A204.1 (cell line): ENCODE measurements around the gene WARS2.
A peak's percentile ranks its signal among the peaks of the same experiment; 100 is the strongest.

Experiments used
- FAIRE-seq: peaks from 2 replicates; lab custom pipeline; 2012; peaks lifted over from hg19 to GRCh38; lab: Jason Lieb, UNC

Gene WARS2

DNA sequence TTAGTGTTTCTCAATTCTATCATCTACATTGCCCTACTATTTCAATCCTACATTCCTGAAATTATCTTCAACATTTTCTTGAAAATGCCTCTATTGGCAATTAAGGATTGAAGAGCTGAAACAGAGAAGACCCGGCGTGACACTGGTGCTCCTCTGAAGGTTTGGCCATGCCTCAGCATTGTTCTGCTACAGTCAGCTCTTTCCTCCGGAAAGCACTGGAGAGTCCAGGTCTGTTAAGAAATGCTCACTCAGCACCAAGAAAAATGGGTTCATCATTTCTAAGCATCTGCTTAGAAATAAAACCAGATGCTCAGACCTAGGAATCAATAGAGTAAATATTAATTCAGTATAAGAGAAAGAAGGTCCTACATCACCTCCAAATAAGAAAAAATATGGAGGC is 58.8 kb downstream of the WARS2 start:
- no peak for FAIRE-seq

DNA sequence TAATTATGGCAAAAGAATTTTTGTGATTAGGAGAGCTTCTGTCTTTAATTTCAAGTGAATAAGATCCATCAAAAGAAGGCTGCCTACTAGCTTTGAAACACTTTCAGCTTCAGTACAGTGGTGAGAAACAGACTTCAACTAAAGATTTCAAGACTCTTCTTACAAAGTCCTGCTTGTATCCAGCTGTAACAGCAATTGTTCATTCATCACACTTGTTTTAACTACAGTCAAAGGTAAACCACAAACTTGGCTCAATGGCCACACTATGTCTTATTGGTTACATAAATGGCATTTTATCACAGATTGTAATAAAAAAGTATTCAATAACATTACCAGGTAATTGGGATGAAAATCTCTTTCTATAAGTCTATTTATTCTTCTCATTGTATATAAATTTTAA is 59.2 kb downstream of the WARS2 start:
- no peak for FAIRE-seq

DNA sequence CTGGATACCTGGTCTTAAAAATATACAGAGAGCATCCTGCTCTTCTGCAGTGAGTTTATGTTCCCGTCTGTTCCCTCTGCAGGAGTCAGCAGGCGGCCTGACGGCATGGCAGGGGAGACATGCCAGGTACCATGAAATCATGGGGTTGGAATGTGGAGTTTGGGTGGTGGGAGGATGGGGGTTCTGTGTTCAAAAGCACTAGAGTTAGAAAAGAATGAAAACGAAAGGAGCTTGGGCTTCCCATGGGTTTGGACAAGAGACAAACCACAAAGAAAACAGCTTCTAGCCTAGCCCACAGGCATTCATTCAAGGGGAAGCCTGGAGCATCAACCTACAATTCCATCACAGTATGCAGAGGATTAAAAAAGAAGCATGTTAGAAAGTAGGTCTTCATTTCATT is 59.9 kb downstream of the WARS2 start:
- FAIRE-seq, result no peak

DNA sequence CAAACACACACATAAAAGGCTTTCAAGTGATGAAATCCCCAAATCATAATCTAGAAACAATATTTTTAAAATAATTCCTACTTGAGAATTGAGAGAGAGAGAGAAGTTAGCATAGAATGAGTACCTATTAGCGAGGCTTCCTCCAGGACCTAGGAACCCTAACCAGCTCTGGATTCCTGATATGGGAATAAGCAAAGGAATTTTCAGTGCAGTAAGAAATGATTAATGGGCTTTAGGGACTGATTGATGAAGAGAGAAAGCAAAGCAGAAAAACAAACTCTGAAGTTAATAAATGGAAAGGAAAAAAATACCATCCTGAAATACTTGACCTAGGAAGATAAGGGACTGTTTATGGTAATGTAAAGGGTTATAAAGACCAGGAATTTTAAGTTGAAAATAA is 60.6 kb downstream of the WARS2 start:
- no peak for FAIRE-seq

DNA sequence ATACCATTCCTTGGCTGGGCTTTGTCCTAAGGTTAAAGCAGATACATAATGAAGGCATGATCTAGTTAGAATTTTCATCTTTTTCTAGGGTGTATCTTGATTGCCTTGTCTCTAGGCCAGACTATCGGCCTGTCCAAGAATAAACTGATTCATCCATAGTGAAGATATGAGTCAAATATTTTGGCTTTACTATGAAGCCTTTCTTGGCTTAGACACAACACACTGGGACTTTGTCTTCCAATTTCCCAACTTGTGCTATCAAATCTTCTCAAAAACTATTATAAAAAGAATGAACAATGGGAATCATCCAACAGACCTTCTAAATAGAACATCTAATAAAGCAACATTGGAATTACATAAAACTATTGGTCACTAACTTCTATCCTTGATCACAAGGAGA is 64.8 kb downstream of the WARS2 start:
- FAIRE-seq, result no peak

DNA sequence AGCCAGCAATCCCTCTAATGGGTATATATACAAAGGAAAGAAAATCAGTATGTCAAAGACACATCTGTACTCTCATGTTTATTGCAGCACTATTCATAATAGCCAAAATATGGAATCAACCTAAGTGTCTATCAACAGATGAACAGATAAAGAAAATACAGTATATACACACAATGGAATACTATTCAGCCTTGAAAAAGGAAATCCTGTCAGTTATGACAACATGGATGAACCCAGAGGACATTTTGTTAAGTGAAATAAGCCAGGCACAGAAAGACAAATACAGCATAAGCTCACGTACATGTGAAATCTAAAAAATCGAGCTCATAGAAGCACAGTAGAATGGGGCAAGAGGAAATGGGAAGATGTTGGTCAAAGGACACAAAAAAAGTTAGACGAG is 69.1 kb downstream of the WARS2 start:
- no peak for FAIRE-seq

DNA sequence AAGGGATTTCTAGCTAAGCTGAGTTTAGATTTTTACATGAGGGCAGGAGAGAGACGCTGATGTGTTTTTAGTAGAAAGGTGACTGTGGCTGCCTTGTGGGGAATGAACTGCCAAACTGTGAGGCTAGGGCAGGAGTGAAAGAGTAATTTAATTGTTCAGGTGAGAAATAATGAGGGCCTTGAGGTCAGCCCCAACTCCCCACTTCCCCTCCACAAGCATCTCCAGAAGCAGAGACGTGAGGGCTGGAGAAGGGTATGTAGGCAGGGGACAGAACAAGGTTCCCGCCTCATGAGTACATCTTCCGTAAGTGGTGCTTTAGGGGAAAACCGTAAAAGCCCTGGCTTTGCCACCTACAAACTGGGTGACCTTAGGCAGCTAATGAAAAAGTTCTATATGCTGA is 70.8 kb downstream of the WARS2 start:
- no peak for FAIRE-seq

DNA sequence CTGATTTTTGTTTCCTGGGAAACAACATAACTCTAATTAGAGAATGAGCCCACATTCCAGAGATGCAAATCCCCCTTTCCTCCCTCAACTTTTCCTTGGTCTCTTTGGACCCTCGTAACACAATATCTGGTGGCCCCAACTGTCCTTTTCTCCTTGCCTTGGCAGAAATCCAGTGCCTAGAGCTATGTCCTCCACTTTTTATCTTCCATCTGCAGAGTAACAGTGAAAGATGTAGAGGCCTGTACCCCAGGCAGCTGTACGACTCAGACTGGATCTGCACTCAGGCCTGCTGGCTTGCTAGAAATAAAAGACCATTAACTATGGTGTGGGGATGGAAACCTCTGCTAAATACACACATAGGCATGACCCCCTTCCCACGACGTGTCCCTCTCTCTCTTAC is 72.0 kb downstream of the WARS2 start:
- no peak for FAIRE-seq

DNA sequence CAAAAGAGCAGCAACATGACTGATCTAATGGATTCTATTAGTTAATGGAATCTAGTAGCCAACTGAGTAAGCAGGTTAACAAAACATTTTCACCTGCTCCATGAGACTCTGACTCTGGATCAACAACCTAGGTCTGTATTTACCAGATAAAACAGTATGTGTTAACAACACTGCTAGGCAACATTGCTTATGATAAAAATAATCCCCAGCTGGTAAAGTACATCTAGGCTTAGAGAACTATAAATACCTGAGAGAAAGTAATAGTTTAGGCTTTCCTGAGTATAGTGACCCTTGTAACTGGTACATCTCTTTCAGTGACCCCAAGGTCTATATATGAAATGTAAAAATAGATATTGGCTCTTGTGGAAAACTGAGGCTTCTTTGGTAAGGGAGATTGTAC is 78.8 kb downstream of the WARS2 start:
- no peak for FAIRE-seq

DNA sequence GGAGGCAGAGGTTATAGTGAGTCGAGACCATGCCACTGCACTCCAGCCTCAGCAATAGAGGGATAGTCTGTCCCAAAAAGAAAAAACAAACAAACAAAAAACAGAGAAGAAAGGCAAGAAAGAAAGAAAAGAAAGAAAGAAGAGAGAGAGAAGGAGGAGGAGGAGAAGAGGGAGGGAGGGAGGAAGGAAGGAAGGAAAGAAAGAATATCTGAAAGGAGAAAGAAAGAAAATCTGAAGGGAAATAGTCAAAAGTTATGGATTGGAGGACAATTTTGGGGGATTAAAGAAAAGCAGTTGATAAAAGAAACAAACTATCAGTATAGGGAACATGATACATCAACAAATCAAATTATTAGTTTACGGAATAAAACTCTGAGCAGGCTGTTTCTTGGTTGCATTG is 84.9 kb downstream of the WARS2 start:
- no peak for FAIRE-seq

DNA sequence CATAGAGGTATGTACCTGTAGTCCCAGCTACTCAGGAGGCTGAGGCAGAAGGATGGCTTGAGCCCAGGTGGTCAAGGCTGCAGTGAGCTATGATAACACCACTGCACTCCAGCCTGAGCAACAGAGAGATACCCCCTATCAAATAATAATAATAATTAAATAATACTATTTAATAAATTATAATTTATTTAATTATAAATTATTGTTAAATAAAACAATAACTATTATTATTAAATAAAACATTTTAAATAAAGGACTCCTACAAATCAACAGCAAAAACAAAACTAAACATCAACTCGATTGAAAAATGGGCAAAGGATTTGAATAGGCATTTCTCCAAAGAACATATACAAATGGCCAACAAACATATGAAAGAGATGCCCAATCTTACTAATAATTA is 86.5 kb downstream of the WARS2 start:
- FAIRE-seq, result peak; percentile 61

DNA sequence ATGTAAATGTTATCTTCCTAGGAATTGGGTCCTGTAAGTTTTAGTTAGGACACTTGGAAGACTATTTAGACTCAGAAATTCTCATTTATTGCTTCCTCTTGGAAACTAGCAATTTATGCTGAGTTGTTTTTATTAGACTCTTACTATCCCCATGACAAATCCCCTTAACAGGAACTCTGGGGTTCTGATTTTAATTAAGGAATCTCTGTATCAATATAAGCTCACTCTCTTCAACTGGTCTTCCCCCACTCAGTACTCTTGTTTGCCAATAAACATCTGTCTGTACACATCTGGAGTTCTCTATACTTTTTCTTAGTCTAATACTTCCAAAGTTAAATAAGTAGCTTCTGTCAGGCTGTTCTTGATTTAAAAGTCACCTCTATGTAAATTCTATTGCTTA is 88.2 kb downstream of the WARS2 start:
- no peak for FAIRE-seq

DNA sequence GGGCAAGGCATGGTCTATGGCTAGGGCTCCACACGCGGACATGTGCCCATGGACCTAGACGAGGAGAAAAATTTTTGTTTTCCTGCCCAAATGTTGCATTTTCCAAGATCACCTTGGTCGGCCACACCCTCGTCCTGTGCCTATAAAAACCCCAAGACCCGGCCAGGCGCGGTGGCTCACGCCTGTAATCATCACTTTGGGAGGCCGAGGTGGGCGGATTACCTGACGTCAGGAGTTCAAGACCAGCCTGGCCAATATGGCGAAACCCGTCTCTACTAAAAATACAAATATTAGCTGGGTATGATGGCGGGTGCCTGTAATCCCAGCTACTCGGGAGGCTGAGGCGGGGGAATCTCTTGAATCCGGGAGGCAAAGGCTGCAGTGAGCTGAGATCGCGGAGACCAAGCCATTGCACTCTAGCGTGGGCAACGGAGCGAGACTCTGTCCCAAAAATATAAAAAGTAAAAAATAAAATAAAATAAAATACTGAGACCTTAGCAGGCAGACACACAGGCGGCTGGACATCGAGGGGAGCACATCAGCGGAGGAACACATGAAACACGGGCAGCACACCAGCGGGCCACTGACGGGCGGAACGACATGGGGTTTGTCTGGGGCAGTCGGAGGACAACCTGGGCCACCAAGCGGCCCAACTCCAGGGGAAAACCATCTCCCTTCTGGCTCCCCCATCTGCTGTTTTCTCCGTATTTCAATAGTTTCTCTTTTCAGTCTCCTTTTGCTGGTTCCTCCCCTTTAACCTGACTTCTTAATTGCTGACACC is 91.6 kb downstream of the WARS2 start:
- FAIRE-seq, result no peak

DNA sequence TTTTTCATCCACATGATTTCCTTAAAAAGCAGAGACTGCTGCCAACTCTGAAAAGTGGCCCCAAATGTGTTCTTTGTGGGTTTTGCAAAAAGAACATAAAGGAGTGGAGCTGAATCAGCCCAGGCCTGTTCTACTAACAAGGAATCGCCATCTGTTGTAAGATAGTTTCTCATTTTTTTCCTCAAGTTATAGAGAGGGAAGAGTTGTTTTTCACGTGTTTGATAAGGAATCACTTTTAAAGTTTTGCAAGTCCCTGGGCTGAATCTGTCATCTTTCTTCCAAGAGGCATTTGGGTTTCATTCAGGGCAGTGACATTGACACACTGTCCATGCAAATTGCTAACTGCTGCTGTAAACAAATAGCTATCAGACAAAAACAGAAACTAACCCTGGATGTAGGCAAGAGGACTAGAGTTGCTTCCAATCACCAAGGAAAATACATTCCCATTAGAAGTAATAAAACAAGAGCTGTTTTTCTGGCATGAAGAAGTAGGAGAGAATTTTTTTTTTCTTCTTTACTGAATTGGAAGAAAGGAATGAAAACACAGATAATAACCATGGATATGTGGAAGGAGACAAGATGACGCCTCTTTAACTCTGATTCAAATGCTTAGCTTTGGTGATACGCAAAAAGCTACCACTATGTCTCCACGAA is 93.5 kb downstream of the WARS2 start:
- no peak for FAIRE-seq

DNA sequence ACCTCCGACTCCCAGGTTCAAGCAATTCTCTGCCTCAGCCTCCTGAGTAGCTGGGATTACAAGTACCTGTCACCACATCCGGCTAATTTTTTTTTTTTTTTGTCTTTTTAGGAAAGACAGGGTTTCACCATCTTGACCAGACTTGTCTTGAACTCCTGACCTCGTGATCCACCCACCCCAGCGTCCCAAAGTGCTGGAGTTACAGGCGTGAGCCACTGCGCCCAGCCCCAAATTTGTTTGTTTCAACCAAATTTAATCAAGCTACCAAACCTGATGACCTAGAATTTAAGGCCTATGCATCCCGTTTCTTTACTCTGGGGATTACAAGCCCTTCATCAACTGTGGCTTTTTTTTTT is 94.0 kb downstream of the WARS2 start:
- no peak for FAIRE-seq

DNA sequence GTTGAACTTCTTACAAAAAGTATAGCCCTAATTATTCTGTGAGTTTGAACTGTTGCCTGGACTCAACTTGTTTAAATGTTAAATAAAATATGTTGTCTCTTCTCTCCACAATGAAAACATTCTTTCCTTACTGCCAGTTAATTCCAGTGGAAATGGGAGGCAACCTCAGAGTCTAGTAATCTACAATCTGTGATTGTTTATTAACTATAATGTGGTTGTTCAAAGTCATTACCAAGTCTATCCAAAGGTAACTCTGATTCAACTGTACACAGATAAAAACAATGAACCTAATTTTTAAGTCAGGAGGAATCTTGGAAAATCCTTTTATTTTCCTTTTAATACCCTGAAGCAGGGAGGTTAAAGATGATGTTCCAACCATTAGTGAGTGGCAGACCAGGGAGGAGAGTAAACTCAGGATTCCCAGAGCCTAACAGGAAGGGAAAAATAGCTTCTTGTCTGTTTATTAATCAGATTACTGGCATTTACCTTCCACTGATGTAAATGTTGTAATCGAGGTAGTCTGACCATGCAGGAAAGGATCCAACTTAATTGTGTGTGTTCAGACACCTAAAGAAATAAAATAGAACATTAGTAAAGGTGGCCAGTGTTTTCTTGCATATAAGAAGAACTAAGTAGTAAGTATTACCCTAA is 95.2 kb downstream of the WARS2 start:
- no peak for FAIRE-seq

DNA sequence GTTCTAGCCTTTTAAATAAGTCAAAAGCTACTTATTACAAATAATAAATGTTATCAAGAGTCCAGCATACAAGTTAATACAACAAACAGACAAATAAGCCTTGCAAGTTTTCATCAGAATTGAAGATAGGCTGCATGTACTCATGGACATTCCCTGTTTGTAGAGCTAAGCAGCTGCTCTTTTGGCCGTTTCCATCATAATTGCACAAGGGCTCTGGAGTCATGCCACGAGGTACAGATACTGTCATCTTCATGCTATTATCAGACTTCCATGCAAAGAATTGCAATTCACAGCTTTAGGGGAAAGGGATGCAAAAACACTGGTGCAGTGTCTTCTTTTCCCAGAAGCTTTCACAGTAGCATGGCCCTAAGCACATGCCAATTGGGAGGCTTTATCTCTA is 99.5 kb downstream of the WARS2 start:
- no peak for FAIRE-seq

DNA sequence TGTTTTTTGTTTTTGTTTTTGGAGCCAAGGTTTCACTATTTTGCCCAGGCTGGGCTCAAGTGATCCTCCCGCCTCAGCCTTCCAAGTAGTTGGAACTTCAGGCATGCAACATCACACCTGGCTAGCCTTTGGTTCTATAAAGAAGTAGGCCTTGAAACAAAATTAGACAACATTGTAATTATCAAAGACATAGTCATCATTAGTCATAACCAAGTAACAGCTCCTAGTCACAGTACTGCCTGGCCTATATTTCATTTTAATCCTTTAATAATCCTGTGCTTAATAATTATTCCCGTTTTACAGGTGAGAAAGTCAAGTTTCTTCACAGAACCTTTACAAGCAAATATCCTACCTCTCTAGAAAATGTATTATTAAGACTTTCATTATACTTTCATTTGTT is 100.0 kb downstream of the WARS2 start:
- no peak for FAIRE-seq

DNA sequence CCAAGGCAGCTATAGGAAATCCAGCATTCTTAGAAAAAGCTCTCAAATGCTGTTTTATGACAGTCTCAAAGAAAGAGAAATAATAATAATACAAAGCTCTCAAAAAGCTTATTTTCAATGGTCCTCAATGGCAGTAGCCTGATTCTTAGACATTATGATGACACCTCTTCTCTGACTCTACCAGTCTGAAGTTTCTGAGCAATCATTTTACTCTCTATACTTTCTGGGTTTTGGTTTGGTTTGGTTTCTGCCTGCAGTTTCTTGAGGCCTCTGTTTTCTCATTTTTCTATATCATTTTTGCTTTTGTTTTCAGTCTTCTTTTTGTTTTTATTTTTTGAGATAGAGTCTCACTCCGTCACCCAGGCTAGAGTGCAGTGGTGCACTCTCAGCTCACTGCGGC is 102.1 kb downstream of the WARS2 start:
- FAIRE-seq, result no peak

DNA sequence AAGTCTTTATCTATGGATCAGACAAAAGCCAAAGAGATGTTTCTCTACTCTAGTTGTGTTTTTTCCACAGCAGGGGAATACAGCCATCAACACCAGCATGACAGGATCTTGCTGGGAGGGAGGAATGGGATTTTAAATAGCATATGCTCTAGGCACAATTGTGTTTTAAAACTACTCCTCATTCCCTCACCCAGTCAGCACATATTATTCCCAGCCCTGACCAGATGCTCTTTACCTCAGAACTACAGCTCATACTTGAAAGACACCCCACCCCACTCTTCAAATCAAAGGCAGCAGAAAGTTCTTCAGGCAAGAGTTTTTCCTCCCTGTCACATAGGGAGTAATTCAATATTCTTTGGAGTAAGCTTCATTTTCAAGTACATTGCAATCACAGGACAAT is 106.1 kb downstream of the WARS2 start:
- no peak for FAIRE-seq

DNA sequence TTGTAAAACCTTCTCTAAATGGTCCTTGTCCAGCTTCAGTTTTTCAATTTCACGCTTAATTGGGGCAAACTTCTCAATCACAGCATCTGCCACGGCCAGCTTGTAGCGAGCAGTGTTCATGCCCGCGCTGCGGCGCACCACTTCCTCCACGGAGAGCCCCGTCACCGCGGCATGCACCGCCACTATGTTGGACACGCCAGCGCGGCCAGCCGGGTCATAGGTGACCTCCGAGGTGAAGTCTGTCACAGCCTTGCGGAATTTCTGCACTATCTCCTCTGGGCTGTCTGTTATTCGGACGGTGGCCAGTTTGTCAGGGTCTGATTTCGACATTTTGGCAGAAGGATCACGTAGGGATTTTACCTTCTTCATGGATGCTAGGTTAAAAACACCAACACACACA is 107.5 kb downstream of the WARS2 start:
- no peak for FAIRE-seq

DNA sequence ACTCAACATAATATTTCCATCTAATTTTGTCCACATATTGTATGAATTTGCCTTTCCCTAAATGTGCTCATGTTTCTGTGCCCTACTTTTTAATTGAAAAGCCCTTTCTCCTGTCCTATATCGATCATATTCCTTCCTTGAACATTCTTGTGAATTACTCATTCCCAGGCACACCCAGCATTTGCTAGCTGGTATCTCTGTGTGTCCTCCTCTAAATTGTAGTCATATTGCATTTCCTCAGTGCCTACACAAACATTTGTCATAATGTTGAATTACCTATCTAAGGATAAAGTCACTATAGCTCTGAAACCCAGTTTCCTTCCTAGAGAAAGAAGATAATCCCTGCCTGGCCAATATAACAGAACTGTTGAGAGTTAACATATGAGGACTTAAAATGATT is 112.7 kb downstream of the WARS2 start:
- FAIRE-seq, result no peak

DNA sequence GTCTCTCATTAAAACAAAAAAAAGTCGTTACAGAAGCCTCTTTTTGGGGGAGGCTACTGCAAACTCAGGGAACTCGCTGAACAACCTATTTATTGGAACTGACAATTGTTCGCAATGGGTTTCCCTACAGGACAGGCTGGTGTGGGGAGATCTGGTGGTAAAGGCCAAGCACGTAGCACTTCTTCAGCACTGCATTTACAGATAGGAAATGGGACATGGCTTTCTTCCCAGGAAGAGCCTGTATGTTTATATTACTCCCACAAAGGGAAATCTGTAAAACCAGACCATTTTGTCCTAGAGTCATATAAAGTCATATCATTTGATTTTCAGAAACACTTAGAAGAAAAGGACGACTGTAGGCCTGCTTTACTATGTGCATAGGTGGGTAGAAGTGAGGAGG is 113.5 kb downstream of the WARS2 start:
- FAIRE-seq, result no peak

DNA sequence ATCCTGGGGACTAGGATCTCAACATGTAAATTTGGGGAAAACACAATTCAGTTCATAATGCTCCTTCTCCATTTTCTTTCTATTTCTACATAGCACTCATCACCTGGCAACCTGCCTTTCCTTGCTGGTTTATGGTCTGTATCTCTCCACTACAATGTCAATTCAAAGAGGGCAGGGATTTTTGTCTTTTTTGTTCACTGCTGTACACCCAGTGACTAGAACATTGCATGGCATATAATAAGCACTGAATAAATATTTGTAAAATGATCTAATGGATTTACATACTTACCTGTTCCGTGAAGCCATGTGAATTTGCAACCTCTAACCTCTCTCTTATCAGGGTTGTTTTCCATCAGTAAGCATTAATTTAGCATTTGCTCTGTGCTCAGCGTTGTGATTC is 124.9 kb downstream of the WARS2 start:
- FAIRE-seq, result no peak
